NCI-H510A (cell line): ENCODE results near the gene SERBP1.
A peak's percentile ranks its signal among the peaks of the same experiment; 100 is the strongest.
"Not testable (repeated sequence)": the region's sequence is repeated elsewhere in the genome, so short reads cannot be mapped to it uniquely, and the experiment has no call there.

ENCODE experiments used
- DNase-seq: peaks from one replicate; lab custom pipeline; 2025; lab: John Stamatoyannopoulos, UW

SERBP1 gene

DNA sequence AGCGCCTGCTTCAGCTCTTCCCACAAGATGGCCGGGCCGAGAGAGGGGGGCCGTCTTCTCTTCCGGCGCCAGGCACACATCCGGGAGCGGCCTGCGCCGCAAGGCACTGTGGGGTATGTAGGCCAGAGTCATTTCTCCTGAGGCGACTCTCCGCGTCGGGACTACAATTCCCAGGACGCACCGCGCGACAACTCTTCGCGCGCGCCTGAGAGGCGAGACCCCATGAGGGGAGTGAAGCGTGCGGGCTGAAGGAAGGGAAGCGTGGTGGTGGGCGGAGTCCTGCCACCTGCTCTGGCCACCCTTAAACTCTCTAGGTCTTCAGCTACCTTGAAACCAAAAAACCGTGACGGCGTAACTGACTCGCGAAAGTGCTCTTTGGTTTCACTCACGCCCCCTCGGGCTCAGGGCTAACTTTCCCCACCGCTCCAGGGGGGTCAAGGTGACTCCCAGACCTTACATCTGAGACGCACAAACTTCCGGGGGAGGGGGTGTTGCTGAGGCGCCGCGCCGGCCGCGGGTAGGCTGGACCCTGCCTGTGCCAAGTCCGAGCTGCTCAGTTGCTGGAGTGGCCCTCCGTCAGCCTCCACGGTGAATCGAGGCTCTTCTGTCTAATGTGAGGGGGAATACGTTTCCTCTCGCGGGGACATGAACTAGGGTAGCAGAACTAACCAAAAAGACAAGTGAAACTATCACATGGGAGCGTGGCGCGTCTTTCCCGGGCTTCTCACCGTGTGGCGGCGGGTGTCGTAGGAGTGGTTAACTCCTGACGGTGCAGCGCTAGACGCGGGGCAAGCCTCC is at the start of gene SERBP1:
TSS of gene SERBP1 (minus strand) at position 45 of the 798 bp plus-strand sequence. CDS start 102 bp downstream, outside the sequence.
- DNase-seq, result peak; percentile 97

DNA sequence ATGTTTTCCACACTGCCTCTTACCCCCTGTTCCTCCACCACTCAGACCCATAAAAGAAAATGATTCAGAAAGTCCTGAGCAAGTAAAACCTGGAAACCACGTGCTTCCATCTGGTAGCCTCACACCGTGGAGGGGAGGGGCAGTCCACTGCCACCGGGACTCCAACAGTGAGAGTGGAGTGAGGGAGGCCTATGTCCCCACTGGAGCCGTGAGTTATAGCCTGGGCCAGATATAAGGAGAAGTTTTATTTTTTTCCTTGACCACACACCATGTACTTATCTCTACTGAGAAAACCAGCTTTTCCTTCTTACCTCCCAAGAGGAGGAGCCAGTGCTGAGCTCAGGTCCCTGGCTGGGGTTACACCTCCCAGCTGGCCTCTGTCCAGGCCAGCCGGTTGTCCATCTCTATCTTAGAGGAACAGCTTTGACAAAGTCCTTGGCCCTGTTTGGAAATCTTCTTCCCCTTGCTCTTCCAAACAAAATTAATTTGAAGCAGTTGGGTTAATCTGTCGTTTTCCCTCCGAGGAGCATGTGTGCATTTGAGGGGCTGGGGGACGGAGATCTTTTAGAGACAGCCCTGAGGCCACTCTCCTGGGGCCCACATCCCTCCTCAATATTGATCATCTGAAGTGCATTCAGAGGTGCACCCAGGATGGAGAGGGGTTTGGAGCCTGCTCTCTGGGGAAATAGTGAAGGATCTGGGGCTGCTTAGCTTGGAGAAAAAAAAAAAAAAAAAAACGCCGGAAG is 49.1 kb upstream of the SERBP1 start:
- no peak for DNase-seq

DNA sequence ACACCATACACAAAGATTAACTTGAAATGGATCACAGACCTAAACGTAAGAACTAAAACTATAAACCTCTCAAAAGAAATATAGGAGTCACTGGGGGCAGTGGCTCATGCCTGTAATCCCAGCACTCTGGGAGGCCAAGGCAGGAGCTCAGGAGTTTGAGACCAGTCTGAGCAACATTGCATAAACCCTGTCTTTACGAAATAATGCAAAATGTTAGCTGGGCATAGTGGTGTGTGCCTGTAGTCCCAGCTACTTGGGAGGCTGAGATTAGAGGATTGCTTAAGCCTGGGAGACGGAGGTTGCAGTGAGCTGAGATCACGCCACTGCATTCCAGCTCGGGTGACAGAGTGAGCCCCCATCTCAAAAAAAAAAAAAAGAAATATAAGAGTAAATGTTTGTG is 46.7 kb upstream of the SERBP1 start:
- DNase-seq, result no peak

DNA sequence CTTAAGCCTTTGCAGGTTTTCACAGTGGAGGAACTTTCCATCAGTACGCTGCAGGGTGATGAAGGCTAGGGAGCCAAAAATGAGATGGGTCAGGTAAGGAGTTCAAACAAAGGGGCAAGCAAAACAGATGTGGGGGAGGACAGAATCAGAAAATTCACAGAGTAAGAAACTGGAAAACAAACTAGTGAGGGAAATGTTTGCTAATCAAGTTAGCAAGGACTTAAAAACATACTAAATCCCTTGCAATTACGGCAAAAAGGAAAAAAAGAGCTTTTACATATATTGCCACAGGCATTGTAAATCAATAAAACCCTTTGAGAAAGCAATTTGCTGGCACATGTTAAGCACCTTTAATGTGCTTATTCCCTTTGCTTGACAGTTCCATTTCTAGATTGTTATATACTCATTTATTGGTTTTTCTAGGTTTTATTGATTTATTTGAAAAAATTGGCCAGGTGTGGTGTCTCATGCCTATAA is 45.8 kb upstream of the SERBP1 start:
- DNase-seq, result no peak

DNA sequence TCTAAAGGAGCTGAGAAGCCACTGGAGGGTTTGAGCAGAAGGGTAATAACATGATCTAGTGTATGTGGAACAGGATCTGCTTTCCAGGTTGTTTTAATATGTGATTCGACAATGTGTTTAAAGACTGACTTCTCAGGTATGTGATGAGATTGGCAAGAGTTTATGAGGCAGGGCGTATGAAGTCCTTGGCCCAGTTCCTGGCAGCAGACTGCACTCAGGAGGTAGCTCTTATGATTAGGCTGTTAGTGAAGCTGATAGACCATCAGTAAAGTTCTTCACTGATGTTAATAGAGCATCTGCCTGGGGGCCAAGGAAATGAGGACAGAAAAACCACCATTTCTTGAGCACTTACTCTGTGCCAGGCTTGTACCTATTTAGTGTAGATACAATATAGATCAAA is 41.9 kb upstream of the SERBP1 start:
- DNase-seq, result no peak

DNA sequence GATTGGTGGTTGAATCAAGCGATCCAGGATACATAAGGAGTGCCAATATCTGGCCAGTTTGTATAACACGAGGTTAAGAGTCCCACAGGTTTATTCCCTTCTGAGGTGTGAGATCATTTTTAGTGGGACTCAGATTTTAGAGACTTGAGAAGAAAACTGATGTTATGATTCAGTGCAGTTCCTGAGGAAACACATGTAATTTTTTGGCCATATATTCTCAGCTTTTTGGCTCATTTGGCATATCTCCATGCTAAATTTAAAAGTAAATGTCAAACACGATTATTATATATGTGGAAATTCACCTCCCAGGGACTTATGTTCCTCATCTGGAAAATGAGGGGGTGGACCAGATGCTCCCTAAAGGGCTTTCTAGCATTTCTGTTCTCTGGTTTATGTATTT is 39.2 kb upstream of the SERBP1 start:
- DNase-seq, result no peak

DNA sequence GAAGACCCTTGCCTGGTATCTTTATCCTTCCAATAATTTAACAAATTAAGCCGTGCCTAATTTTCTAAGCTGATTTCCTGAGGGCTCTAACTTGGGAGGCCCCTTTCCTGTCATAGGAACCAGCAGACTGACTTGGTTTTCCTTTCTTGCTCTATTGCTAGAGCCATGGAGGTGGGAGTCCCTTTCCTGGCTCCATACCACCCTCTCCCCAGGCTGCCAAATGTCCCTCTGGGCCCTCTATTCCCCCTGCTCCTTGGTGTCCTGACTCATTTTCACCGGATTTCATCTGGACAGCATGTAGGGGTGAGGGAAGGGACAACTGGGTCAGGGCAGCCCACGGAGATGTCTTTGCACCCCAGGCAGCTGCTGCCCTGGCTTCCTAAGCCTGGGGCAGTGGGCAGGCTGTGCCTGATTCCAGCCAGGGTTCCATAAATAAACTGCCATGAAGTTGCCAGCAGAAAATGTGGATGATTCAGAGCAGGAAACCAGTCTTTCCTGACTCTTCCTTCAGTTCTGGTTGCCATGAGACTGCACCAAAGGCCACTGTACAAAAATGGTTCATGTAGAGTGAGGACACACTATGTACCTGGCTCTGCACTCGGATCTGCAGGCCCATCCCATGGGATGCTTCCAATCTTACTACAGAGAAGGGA is 38.0 kb upstream of the SERBP1 start:
- no peak for DNase-seq

DNA sequence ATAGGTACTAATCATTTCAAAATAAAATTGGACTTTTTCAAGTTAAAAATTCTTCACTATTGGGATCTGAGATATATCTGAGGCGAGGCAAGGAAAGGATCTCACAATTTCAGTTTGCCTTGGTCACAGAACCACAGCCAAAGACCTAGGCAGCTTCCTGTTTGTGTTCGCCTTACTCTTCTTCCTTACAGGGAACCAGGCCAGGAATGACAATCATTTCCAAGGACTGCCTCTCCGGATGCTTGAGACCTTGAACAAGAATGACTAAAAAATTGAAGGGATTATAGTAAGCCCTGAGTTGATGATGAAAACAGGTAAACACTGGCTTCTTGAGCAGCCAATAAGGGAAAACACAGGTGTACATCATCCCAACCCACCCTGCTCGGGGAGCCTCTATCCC is 35.2 kb upstream of the SERBP1 start:
- DNase-seq, result no peak

DNA sequence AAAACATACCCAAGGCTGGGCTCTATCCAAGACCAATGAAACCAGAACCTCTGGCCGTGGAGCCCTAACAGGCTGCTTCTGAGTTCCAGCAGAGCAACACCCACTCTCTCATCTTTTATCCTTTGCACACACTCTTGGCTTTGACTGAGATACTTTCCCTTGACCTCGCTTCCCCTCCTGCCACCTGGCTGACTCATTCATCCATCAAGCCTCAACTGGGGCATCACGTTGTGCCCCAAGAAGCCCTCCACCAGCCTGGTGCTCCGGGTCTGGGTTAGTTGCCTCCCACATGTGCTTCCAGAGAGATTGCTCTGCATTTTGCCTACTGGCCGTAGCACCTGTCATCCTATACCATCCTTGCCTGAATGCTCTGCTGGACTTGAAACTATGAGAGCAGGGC is 34.5 kb upstream of the SERBP1 start:
- DNase-seq, result no peak

DNA sequence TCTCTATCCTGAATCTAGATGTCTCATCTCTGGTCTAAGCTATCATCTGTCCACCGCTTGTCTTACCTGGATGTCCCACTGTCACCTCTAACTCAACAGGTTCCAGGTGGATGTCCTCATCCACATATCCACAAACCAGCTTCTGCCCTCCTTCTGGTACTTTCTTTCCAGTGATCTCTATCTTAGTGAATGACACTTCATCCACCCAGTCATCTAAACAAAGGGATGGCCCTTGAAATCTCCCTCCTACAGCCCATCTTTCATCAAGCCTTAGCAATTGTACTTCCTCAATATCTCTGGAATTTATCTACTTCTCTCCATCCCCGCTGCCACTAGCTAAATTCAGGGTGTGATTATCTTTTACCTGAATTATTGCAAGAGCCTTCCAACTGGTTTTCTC is 33.9 kb upstream of the SERBP1 start:
- no peak for DNase-seq

DNA sequence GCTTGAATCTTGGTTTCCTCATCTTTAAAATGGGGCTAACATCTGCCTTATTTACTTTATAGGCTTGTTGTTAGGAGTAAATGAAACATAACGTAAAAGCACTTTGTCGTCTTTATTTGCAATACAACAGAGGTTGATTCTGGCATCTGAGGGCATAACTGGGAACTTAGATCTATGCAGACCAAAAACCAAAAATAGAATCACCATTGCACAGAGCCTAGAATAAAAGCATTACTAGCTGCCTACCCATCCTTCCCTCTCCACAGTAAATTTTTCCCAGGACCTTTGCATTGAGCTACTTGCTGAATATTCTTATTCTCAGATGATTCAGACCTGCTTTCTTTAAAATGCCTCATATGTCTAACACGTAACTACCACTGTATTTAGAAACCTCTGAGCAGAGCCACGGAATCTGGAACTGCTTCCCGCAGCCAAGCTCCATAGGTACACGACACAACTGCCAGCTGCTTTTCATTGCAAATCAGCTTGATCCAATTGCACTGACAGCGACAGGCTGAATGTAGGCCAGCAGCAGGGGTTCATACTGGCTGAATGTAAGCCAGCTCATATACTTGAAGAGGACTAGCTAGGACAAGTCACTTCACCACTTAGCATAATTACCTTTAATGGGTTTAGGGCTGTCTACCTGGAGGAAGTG is 33.2 kb upstream of the SERBP1 start:
- DNase-seq, result peak; percentile 62

DNA sequence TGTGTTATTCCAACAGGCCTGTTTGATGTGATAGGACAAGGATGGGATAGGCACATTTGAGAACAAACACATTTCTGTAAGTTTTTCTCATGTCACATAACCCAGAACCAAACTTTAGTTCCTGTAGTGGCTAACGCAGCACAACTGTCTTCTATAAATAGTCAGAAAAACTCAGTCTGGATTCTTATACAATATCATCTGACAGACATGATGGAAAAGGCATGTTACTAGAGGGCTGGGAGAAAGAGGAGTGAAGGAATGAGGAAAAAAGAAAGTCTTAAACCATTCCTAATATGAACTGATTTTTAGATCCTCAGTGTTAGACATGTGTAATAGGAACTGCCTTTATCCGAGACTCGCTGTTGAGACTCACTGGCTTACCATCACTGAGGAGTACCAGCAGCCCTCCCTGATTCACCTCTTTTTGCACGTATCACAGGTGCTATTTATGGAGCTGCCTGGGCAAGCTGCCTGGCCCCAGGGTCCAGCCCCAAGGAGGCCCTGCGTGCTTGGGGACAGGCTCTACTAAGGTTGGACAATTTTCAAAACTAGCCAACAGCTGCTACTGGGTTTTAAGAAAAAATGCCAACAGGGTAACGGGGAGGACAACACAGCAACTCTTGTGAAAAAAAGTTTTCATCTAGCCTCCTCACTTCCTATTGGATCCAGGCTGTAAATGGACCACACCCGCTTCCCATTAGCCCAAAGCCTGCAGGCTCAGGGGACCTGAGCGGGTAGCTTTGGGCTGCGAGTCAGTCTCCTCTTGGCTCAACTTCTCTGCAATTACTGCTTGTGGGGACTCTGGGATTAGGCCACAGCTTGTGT is 30.7 kb upstream of the SERBP1 start:
- no peak for DNase-seq

DNA sequence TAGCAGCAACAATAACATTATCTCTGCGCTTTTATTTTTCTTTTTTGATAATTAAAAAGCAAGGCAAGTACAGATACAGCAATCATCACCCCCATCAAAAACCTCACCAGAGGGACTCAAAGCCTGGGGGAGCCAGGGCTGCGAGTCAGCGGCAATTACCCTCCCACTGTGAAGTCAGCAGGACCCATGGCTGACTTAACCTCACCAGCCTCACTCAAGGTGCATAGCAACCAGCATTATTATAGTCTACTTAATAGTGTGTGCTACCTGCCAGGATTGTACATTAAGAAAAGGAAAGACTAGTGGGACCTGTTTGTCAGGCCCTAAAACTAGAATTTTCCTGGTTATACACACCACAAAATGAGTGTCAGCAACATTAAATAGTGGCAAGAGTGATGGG is 28.9 kb upstream of the SERBP1 start:
- DNase-seq, result no peak

DNA sequence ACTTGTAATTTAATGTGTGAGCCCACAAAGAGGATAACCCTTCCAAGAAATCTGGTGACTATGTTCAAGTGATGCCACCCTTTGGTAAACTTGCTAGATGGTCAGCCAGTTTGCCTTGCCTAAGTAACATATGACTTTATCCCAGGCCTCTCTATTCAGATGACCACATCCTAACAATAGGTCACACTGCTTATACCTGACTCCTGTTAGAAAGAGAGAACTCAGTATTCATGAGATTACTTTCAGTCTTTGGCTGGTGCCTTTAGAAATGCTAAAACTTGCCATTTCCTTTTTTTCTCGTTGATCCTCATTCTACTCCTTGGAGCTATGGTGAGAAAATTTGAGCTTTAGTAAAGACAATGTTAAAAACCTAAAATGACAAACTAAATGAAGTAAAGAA is 28.5 kb upstream of the SERBP1 start:
- no peak for DNase-seq

DNA sequence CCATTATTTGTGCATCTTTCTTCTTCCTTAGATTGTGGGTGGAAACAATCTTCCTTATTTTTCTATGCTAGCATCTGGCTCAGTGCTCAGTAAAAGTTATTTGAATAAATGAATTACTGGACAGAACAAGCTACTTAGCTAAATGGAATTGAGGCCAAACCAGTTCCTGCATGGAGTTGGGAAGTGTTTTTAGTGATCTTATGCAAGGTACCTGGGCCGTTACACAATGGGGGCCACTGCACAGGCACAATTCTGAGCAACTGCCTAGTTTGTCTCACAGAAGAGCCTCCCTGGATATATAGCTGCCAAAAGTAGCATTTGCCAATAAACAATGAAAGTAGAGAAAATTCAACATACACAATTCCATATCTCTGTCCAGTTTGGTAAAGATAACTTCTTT is 27.0 kb upstream of the SERBP1 start:
- DNase-seq, result no peak

DNA sequence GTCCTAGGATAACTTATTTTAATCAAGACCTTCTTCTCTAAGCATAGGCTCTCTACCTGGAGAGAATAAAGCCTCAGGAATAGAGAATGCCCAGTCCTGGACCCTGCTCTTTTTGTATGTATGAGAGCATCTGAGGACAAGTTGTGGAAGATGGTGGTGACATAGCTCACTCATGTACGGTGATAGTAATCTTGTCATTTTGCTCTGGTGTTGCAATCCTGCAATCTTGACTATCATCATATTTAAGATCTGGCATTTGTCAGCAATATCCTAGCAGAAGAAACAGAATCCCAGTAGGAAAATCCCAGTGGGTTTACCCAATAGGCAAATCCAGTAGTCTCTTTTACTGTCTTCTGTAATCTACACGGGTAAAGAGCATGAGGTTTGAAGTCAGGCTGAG is 21.6 kb upstream of the SERBP1 start:
- DNase-seq, result no peak

DNA sequence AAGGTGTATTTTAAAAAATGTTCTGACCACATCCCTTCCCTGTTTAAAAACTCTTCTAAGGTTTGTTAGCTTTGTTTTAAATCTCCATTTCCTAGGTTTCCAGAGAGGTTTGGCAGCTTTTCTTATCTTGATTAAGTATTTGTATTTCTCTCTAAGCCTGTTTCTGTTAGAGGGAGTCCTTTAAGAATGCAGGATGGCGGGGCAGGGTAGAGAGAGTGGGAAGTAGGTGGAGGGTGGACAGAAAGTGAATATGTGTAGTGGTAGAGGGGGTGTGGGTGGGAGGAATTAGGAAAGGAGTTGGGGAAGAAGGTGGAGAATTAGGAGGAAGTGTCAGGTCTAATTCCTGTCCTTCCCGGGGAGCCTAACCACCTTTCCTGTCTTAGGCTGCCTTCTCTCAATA is 21.2 kb upstream of the SERBP1 start:
- DNase-seq, result no peak

DNA sequence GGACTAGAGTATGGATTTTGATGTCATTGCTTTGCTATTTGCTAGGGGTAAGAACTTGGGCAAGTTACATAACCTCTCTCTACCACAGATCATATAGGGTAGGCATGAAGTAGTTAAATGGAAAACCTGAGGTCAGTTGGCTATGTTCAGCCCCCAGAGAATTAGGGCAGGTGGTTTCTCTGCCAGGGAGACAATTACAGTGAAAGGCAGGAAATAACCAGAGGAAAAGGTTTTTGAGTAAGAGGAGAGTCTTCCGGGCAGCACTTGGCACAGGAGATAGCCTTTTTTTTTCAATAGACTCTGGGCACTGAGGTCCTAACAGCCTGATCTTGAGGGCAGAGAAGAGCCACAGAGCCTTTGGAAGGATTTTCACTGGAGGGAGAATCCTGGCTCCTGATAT is 16.7 kb upstream of the SERBP1 start:
- DNase-seq, result no peak

DNA sequence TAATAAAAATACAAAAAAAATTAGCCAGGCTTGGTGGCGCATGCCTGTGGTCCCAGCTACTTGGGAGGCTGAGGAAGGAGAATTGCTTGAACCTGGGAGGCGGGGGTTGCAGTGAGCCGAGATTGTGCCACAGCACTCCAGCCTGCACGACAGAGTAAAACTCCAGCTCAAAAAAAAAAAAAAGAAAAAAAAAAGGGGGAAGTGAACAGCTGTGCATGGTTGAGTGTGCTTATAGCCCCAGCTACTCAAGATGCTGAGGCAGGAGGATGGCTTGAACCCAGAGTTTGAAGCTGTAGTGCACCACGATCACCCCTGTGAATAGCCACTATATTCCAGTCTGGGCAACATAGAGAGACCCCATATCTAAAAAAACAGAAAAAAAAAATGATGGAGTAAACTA is 15.8 kb upstream of the SERBP1 start:
- not testable (repeated sequence) for DNase-seq

DNA sequence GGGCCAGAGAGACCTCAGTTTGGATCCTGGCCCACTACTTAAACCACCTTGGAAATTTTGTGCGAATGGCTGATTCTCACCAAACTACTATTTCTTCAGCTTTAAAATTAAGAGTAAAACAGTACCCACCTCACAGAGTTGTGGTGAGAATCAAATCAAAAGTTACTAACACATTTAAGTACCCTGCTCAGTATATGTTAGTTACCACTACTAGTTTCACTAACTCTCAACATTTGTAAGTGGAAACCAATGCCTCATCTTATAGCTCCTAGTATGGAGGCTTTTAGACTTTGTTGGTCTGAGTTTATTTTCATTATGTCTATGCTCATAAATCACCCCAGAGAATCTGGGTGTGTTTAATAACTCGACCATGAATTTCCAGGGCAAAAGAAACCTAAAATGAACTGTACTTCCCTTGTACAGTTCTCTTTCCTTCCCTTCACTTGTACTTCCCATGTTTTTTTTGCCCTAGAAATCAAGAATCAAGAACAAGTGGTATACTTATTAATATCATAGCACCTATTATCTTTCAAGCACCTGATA is 11.6 kb upstream of the SERBP1 start:
- DNase-seq, result no peak

DNA sequence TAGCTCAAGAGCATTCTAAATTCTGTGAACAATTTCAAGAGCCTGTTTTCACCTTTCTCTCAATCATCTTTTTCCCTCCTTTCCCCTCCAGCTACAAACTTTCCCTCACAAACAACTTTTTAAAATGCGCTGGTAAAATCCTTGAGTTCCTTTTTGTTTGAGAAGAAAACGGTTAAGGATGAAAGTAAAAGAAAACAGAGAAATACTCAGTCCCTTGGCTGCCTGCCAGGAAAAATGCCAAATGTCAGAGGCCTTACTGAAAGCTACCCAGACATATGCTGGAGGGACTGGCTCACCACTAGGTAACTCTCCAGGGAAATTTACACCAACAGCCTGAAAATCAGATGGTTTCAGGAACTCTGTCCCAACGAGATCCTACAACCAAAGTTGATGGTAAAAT is 11.0 kb upstream of the SERBP1 start:
- DNase-seq, result no peak
